ENCODE measurements around the gene NUCB2. TPM values are rescaled to one million over a fixed set of nuclear protein-coding genes. Genes with fewer than 3 reads are reported as not detected.
"Not testable (repeated sequence)": the region's sequence is repeated elsewhere in the genome, so short reads cannot be mapped to it uniquely, and the experiment has no call there.

NUCB2 gene
- total RNA-seq, 4 donors from 2014 or later = 41.1 to 79.5 (median 47.5) TPM

- Histone ChIP-seq H3K27me3 (no peaks in the 10 kb centered on the region), H3K9me3 (no peaks in the 10 kb centered on the region), H3K4me1 (no peaks in the 10 kb centered on the region), H3K36me3 (no peaks in the 10 kb centered on the region), H3K4me3 (no peak overlapping the region), H3K27ac (no peak overlapping the region)
- TF ChIP-seq POLR2A (IDR thresholded peaks at IDR 0.05) (no peak), CTCF (IDR thresholded peaks at IDR 0.05) (no peak), EP300 (IDR thresholded peaks at IDR 0.05) (no peak), POLR2AphosphoS5 (IDR thresholded peaks at IDR 0.05) (no peak)
- ATAC-seq = no peak
Observed at GRCh38 chr11:17260020-17260419, 16.5 kb upstream of the NUCB2 start.

- H3K9me3 ChIP-seq = no peaks in the 10 kb centered on the region
- WGBS, 2 donors (ENCODE audit: low coverage in 1 of 2) = 73 to 80% methylated on average over 1 of the region's 1 CpG
- H3K4me1 ChIP-seq = no peaks in the 10 kb centered on the region
- H3K36me3 ChIP-seq = no peaks in the 10 kb centered on the region
- no peak for TF ChIP-seq EP300 (IDR thresholded peaks at IDR 0.05)
- no peak for TF ChIP-seq CTCF (IDR thresholded peaks at IDR 0.05)
- TF ChIP-seq POLR2A (IDR thresholded peaks at IDR 0.05) = no peak
- TF ChIP-seq POLR2AphosphoS5 (IDR thresholded peaks at IDR 0.05) = no peak
- no peaks in the 10 kb centered on the region for H3K27me3 ChIP-seq
- no peak overlapping the region for H3K27ac ChIP-seq
- H3K4me3 ChIP-seq = no peak overlapping the region
- ATAC-seq = no peak
Observed at GRCh38 chr11:17263769-17264168, 12.8 kb upstream of the NUCB2 start.

- Histone ChIP-seq H3K4me1 (no peaks in the 10 kb centered on the region), H3K27me3 (no peaks in the 10 kb centered on the region), H3K9me3 (no peaks in the 10 kb centered on the region), H3K36me3 (no peaks in the 10 kb centered on the region), H3K27ac (no peak overlapping the region), H3K4me3 (no peak overlapping the region)
- 80 to 82% methylated on average over 3 to 5 of the region's 5 CpGs for WGBS, 2 donors (ENCODE audit: low coverage in 1 of 2)
- ATAC-seq = no peak
- no peak for TF ChIP-seq CTCF (IDR thresholded peaks at IDR 0.05)
- TF ChIP-seq POLR2AphosphoS5 (IDR thresholded peaks at IDR 0.05) = no peak
- no peak for TF ChIP-seq POLR2A (IDR thresholded peaks at IDR 0.05)
- TF ChIP-seq EP300 (IDR thresholded peaks at IDR 0.05) = no peak
Observed at GRCh38 chr11:17266781-17267180, 9.8 kb upstream of the NUCB2 start.

GRCh38 chr11:17267576-17267975, 9.0 kb upstream of the NUCB2 start:
- Histone ChIP-seq H3K27ac (no peak overlapping the region), H3K36me3 (no peaks in the 10 kb centered on the region), H3K27me3 (no peaks in the 10 kb centered on the region), H3K9me3 (no peaks in the 10 kb centered on the region), H3K4me3 (no peak overlapping the region), H3K4me1 (no peaks in the 10 kb centered on the region)
- TF ChIP-seq EP300 (IDR thresholded peaks at IDR 0.05) = no peak
- ATAC-seq = no peak
- 66 to 90% methylated on average over 2 to 4 of the region's 5 CpGs for WGBS, 2 donors (ENCODE audit: low coverage in 1 of 2)

GRCh38 chr11:17268500-17268899, 8.0 kb upstream of the NUCB2 start:
- H3K27ac ChIP-seq, H3K9me3 ChIP-seq, H3K36me3 ChIP-seq, H3K4me3 ChIP-seq, H3K4me1 ChIP-seq, H3K27me3 ChIP-seq, ATAC-seq: not testable (repeated sequence)
- WGBS, 2 donors (ENCODE audit: low coverage in 1 of 2) = 88 to 100% methylated on average over 1 to 5 of the region's 5 CpGs

- 65 to 79% methylated on average over 3 of the region's 3 CpGs for WGBS, 2 donors (ENCODE audit: low coverage in 1 of 2)
- no peaks in the 10 kb centered on the region for H3K4me1 ChIP-seq
- no peaks in the 10 kb centered on the region for H3K9me3 ChIP-seq
- ATAC-seq = no peak
- no peak overlapping the region for H3K27ac ChIP-seq
- peaks cover 5% of the 10 kb centered on the region for H3K27me3 ChIP-seq
- TF ChIP-seq POLR2AphosphoS5 (IDR thresholded peaks at IDR 0.05) (no peak), EP300 (IDR thresholded peaks at IDR 0.05) (no peak), POLR2A (IDR thresholded peaks at IDR 0.05) (no peak), CTCF (IDR thresholded peaks at IDR 0.05) (no peak)
- no peaks in the 10 kb centered on the region for H3K36me3 ChIP-seq
- no peak overlapping the region for H3K4me3 ChIP-seq
Observed at GRCh38 chr11:17268902-17269301, 7.6 kb upstream of the NUCB2 start.
